SU-DHL-6 (cell line): ENCODE data around the gene FOXC1.

ENCODE experiments used
- EZH2phosphoT487 ChIP-seq: fragments of 200-600 bp; sonication (generic), shearing (Covaris generic); conservative IDR thresholded peaks from 2 replicates; pipeline ENCODE4 v1.6.1; 2018; ENCODE audit warnings: mild to moderate bottlenecking, antibody characterized with exemption, low read length, moderate library complexity, mixed read lengths
- TF ChIP-seq, protein P1 (sequence below): fragments of 200-600 bp; sonication (generic); IDR thresholded peaks from one replicate; pipeline ENCODE4 v1.5.1; 2017; ENCODE audit warnings: antibody characterized with exemption, mild to moderate bottlenecking, low read length, moderate library complexity; ENCODE audit not compliant: insufficient read depth, poor library complexity, severe bottlenecking

DNA sequence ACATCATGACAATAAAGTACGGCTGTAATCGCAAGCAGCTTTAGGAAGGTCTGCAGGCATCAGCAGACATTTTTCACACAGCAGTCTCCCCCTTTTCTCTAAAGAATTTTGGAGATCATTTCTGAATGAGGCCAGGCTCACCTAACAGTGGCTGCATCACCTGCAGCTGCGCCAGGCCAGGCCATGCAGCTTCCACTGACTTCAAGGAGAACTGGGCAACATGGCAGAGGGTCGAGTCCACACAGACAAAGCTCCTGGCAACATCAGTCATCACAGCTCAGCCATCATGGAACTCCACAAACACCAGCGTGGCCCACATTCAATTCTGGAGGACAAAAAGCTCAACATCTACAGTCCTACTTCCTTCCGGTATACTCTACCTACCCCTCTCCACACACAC, 17.8 kb upstream of the FOXC1 start:
- TF ChIP-seq, protein P1, sequence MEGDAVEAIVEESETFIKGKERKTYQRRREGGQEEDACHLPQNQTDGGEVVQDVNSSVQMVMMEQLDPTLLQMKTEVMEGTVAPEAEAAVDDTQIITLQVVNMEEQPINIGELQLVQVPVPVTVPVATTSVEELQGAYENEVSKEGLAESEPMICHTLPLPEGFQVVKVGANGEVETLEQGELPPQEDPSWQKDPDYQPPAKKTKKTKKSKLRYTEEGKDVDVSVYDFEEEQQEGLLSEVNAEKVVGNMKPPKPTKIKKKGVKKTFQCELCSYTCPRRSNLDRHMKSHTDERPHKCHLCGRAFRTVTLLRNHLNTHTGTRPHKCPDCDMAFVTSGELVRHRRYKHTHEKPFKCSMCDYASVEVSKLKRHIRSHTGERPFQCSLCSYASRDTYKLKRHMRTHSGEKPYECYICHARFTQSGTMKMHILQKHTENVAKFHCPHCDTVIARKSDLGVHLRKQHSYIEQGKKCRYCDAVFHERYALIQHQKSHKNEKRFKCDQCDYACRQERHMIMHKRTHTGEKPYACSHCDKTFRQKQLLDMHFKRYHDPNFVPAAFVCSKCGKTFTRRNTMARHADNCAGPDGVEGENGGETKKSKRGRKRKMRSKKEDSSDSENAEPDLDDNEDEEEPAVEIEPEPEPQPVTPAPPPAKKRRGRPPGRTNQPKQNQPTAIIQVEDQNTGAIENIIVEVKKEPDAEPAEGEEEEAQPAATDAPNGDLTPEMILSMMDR = no peak
- TF ChIP-seq EZH2phosphoT487 = no peak
